Measurements from ENCODE around the gene TPSG1.
"Not testable (repeated sequence)": the region's sequence is repeated elsewhere in the genome, so short reads cannot be mapped to it uniquely, and the experiment has no call there.

The TPSG1 gene

GRCh38 chr16:1256874-1257322, 31.8 kb upstream of the TPSG1 start:
- DNase-seq (ENCODE audit: low read depth, low spot score) = no peak

- DNase-seq (ENCODE audit: low read depth, low spot score) = not testable (repeated sequence)
These were observed 31.3 kb upstream of the TPSG1 start for GRCh38 chr16:1256296-1256873.

GRCh38 chr16:1255276-1256122, 30.4 kb upstream of the TPSG1 start, which contains the start of gene TPSD1:
TSS of gene TPSD1 (plus strand) at chr16:1256069. CDS start at chr16:1256281, 212 bp downstream.
- DNase-seq (ENCODE audit: low read depth, low spot score) = not testable (repeated sequence)

- not testable (repeated sequence) for DNase-seq (ENCODE audit: low read depth, low spot score)
These were observed 29.8 kb upstream of the TPSG1 start for GRCh38 chr16:1254821-1255220.

GRCh38 chr16:1253701-1254364, 28.8 kb upstream of the TPSG1 start:
- DNase-seq (ENCODE audit: low read depth, low spot score) = not testable (repeated sequence)

- not testable (repeated sequence) for DNase-seq (ENCODE audit: low read depth, low spot score)
These were observed 24.1 kb upstream of the TPSG1 start for GRCh38 chr16:1249031-1249755.

- not testable (repeated sequence) for DNase-seq (ENCODE audit: low read depth, low spot score)
These were observed 23.0 kb upstream of the TPSG1 start for GRCh38 chr16:1247903-1248537.

- DNase-seq (ENCODE audit: low read depth, low spot score) = no peak
These were observed 20.5 kb upstream of the TPSG1 start for GRCh38 chr16:1245452-1246020.

- no peak for DNase-seq (ENCODE audit: low read depth, low spot score)
These were observed 19.8 kb upstream of the TPSG1 start for GRCh38 chr16:1244881-1245280.

GRCh38 chr16:1243907-1244850, 19.1 kb upstream of the TPSG1 start:
- not testable (repeated sequence) for DNase-seq (ENCODE audit: low read depth, low spot score)

- not testable (repeated sequence) for DNase-seq (ENCODE audit: low read depth, low spot score)
These were observed 18.3 kb upstream of the TPSG1 start for GRCh38 chr16:1243363-1243762.

GRCh38 chr16:1241081-1241480, 16.0 kb upstream of the TPSG1 start:
- not testable (repeated sequence) for DNase-seq (ENCODE audit: low read depth, low spot score)

- not testable (repeated sequence) for DNase-seq (ENCODE audit: low read depth, low spot score)
These were observed 15.4 kb upstream of the TPSG1 start, which contains the start of gene TPSAB1 for GRCh38 chr16:1240436-1240835. TSS of gene TPSAB1 (plus strand) at chr16:1240705. CDS start at chr16:1240939, 234 bp downstream.

- not testable (repeated sequence) for DNase-seq (ENCODE audit: low read depth, low spot score)
These were observed 14.5 kb upstream of the TPSG1 start for GRCh38 chr16:1239575-1239974.

- not testable (repeated sequence) for DNase-seq (ENCODE audit: low read depth, low spot score)
These were observed 13.8 kb upstream of the TPSG1 start for GRCh38 chr16:1238909-1239308.

GRCh38 chr16:1237990-1238389, 12.9 kb upstream of the TPSG1 start:
- no peak for DNase-seq (ENCODE audit: low read depth, low spot score)

GRCh38 chr16:1236659-1237058, 11.6 kb upstream of the TPSG1 start:
- DNase-seq (ENCODE audit: low read depth, low spot score) = not testable (repeated sequence)

GRCh38 chr16:1232049-1232748, 7.1 kb upstream of the TPSG1 start:
- DNase-seq (ENCODE audit: low read depth, low spot score) = not testable (repeated sequence)

- DNase-seq (ENCODE audit: low read depth, low spot score) = not testable (repeated sequence)
These were observed 6.2 kb upstream of the TPSG1 start for GRCh38 chr16:1231301-1231700.

All from smooth muscle cell of the brain vasculature (primary cell).